K562 (cell line): ENCODE results near the gene DCUN1D1. TPM values are rescaled to one million over a fixed set of nuclear protein-coding genes. Genes with fewer than 3 reads are reported as not detected.

Experiments
- ATAC-seq: fragments of 200-7000 bp; cut with Tn5 transposase; 3 replicates; pipeline ENCODE4 v1.9.1; 2020; ENCODE audit warnings: moderate library complexity
- BruUV-seq: library from RNA; stranded (reverse); fragments of 400-500 nt; replicated peaks from 2 replicates; lab custom pipeline; 2021; lab: Mats Ljungman, UMichigan
- CTCF ChIA-PET: fragments of 300-600 bp; formaldehyde crosslinking; extraction: SDS; loops from one replicate; lab custom pipeline; 2021; ENCODE audit warnings: low intra/inter-chr PET ratio; lab: Yijun Ruan, JAX
- POLR2A ChIA-PET: fragments of 300-600, 350-650 bp; sonication (Branson Sonifier 250); formaldehyde crosslinking; extraction: SDS; loops from one replicate; lab custom pipeline; 2021; ENCODE audit warnings: antibody characterized with exemption, inconsistent platforms; lab: Yijun Ruan, JAX
- DNase-seq, 4 experiments: peaks; one replicate each; pipeline versions ENCODE4 v3.0.0 to v3.0.0-alpha.2; 2011 to 2018; ENCODE audit warnings: low spot score in 3 of 4, mixed read lengths in 3 of 4; ENCODE audit errors: extremely low read depth in 1 of 4
- FAIRE-seq: peaks from 2 replicates; lab custom pipeline; 2011; peaks lifted over from hg19 to GRCh38; lab: Jason Lieb, UNC
- H2AFZ ChIP-seq: 2 replicates; pipeline ENCODE4 v1.6.0; 2011; ENCODE audit warnings: low read depth, low read length, control low read depth, inconsistent platforms
- H3K27ac ChIP-seq: fragments of 200-600 bp; 3 replicates; pipeline ENCODE4 v1.8.0; 2011; ENCODE audit warnings: low read depth, mild to moderate bottlenecking, control low read depth, inconsistent platforms, low read length, moderate library complexity, mixed read lengths; ENCODE audit errors: extremely low read depth
- H3K27me3 ChIP-seq, 2 experiments: fragments of 300-600 bp in 1 of 2; 2 replicates in 1 of 2; 3 replicates in 1 of 2; pipeline versions ENCODE4 v1.6.0 to v1.8.0; 2011; ENCODE audit warnings: inconsistent platforms in 2 of 2, low read length in 2 of 2, mild to moderate bottlenecking in 1 of 2, mixed read lengths in 1 of 2, moderate library complexity in 1 of 2; ENCODE audit not compliant: control insufficient read depth in 2 of 2, insufficient read depth in 2 of 2
- H3K36me3 ChIP-seq: fragments of 300-600 bp; 3 replicates; pipeline ENCODE4 v1.8.0; 2011; ENCODE audit warnings: mild to moderate bottlenecking, low read length, inconsistent platforms; ENCODE audit not compliant: control insufficient read depth, insufficient read depth
- H3K4me1 ChIP-seq, 2 experiments: fragments of 200-600 bp in 1 of 2; replicated peaks in 1 of 2; 2 replicates in 1 of 2; 3 replicates in 1 of 2; pipeline versions ENCODE4 v1.5.1 to v1.8.0; 2011; ENCODE audit warnings: inconsistent platforms in 2 of 2, low read length in 2 of 2, mild to moderate bottlenecking in 1 of 2, mixed read lengths in 1 of 2, moderate library complexity in 1 of 2; ENCODE audit not compliant: control insufficient read depth in 2 of 2, insufficient read depth in 2 of 2
- H3K4me2 ChIP-seq: 2 replicates; pipeline ENCODE4 v1.6.1; 2011; ENCODE audit warnings: low read length, control low read depth, inconsistent platforms, mixed read lengths; ENCODE audit not compliant: insufficient read depth
- H3K4me3 ChIP-seq: fragments of 200-600 bp; sonication (generic), shearing (Covaris generic); 2 replicates; pipeline ENCODE4 v1.5.1; 2016; ENCODE audit warnings: control low read depth, inconsistent platforms
- H3K79me2 ChIP-seq: fragments of 200-600 bp; 3 replicates; pipeline ENCODE4 v1.8.0; 2011; ENCODE audit warnings: low read length, inconsistent platforms; ENCODE audit not compliant: control insufficient read depth, insufficient read depth
- H3K9ac ChIP-seq, 2 experiments: 2 replicates each; pipeline versions ENCODE4 v1.6.0 to v1.6.1; 2011; ENCODE audit warnings: low read depth in 2 of 2, low read length in 2 of 2, control low read depth in 1 of 2, inconsistent platforms in 1 of 2, mild to moderate bottlenecking in 1 of 2, mixed read lengths in 1 of 2; ENCODE audit not compliant: insufficient read depth in 1 of 2
- H3K9me1 ChIP-seq: one replicate; pipeline ENCODE4 v1.6.0; 2011; ENCODE audit warnings: inconsistent platforms, mild to moderate bottlenecking, low read length, moderate library complexity; ENCODE audit not compliant: control insufficient read depth, insufficient read depth
- H3K9me3 ChIP-seq: replicated peaks from 2 replicates; pipeline ENCODE4 v1.5.1; 2011; ENCODE audit warnings: low read depth, low read length, inconsistent platforms; ENCODE audit not compliant: control insufficient read depth, insufficient read depth
- H4K20me1 ChIP-seq: replicated peaks from 2 replicates; pipeline ENCODE4 v1.6.1; 2011; ENCODE audit warnings: low read length, inconsistent platforms, mixed read lengths; ENCODE audit not compliant: control insufficient read depth, insufficient read depth
- CC2D1A ChIP-seq: fragments of 450-650 bp; IDR thresholded peaks from 2 replicates; pipeline ENCODE4 v1.6.1; 2017; ENCODE audit warnings: mild to moderate bottlenecking
- CHD4 ChIP-seq: fragments of 200-600 bp; sonication (generic); IDR thresholded peaks from 3 replicates; pipeline ENCODE4 v1.6.1; 2012; ENCODE audit warnings: low read depth, mild to moderate bottlenecking, mixed read lengths, low read length, inconsistent platforms; ENCODE audit not compliant: insufficient read depth, insufficient replicate concordance, poor library complexity, severe bottlenecking
- DPF2 ChIP-seq: fragments of 450-650 bp; IDR thresholded peaks from 2 replicates; pipeline ENCODE4 v1.6.1; 2016
- FOXP4 ChIP-seq: sonication (generic); formaldehyde crosslinking; IDR thresholded peaks from 2 replicates; pipeline ENCODE4 v1.8.0; 2022; ENCODE audit warnings: mild to moderate bottlenecking, missing genetic modification reagents, borderline replicate concordance
- RBM34 ChIP-seq: fragments of 200-400 bp; formaldehyde crosslinking; IDR thresholded peaks from 2 replicates; pipeline ENCODE4 v1.6.1; 2018; ENCODE audit warnings: low read length, borderline replicate concordance; ENCODE audit not compliant: insufficient read depth
- RBM39 ChIP-seq: fragments of 200-400 bp; formaldehyde crosslinking; optimal IDR thresholded peaks from 2 replicates; pipeline ENCODE3; 2018; ENCODE audit warnings: low read depth, low read length
- SMARCE1 ChIP-seq: fragments of 450-650 bp; IDR thresholded peaks from 2 replicates; pipeline ENCODE4 v1.7.1; 2016; ENCODE audit warnings: mild to moderate bottlenecking
- THAP7 ChIP-seq: fragments of 250-450 bp; sonication (Bioruptor Pico); IDR thresholded peaks from 2 replicates; pipeline ENCODE4 v1.5.0; 2021
- USF1 ChIP-seq: sonication (generic); formaldehyde crosslinking; IDR thresholded peaks from 2 replicates; pipeline ENCODE4 v1.9.0; 2022; ENCODE audit warnings: mild to moderate bottlenecking, missing genetic modification reagents
- ZNF184 ChIP-seq: sonication (generic); formaldehyde crosslinking; IDR thresholded peaks from 2 replicates; pipeline ENCODE4 v1.5.0; 2020; ENCODE audit warnings: missing genetic modification reagents
- WGBS: fragments of 100-300 bp; shearing (Covaris generic); methylation state at CpG from one replicate; pipeline ENCODE4 v1.1.6; 2016; ENCODE audit warnings: low coverage, mixed read lengths; ENCODE audit not compliant: insufficient coverage; ENCODE audit errors: missing lambda C conversion rate; 5-methylcytosine and 5-hydroxymethylcytosine counted together
- in situ Hi-C: fragments of 300-500 bp; cut with MboI; formaldehyde crosslinking; loops from 4 replicates; pipeline ENCODE4 v1.15.0; 2018; ENCODE audit warnings: inconsistent platforms, mixed read lengths
- intact Hi-C: fragments of 100-400 bp; cut with micrococcal nuclease; formaldehyde crosslinking; loops from 2 replicates; pipeline ENCODE4 v1.14.2; 2022
- polyA plus RNA-seq, 8 experiments: library from polyadenylated mRNA; depleted of rRNA in 4 of 8; stranded (reverse) in 5 of 8; unstranded in 3 of 8; fragments of >200 nt; fragmentation: Nextera tagmentation in 2 of 8; fragmentation: Illumina TruSeq in 1 of 8; extraction: Ambion mirVana in 2 of 8; extraction: Trizol in 1 of 8; gene quantifications; 2 replicates each; pipeline versions ENCODE4 v1.2.1 to v1.2.3, GENCODE V29; 2011 to 2014; ENCODE audit warnings: inconsistent platforms in 1 of 8, missing spikeins in 1 of 8
- total RNA-seq, 7 experiments: library from RNA; depleted of rRNA in 6 of 7; stranded (reverse); fragments of >200 nt in 6 of 7; fragmentation: Illumina TruSeq in 2 of 7; extraction: Trizol in 2 of 7; gene quantifications; 2 replicates each; pipeline versions ENCODE4 v1.2.1 to v1.2.3, GENCODE V29; 2011 to 2021; ENCODE audit warnings: low replicate concordance in 1 of 7
- TF ChIP-seq, protein P1 (sequence below): fragments of 450-650 bp; IDR thresholded peaks from 2 replicates; pipeline ENCODE4 v1.6.1; 2017; ENCODE audit warnings: antibody characterized with exemption, mild to moderate bottlenecking

The DCUN1D1 gene
- total and polyA plus RNA-seq, 9 of the 15 experiments (the other 6 are each of a cell fraction or from before 2014, with no cell fraction given): 11.4 to 46.8 (median 28.2) TPM

DNA sequence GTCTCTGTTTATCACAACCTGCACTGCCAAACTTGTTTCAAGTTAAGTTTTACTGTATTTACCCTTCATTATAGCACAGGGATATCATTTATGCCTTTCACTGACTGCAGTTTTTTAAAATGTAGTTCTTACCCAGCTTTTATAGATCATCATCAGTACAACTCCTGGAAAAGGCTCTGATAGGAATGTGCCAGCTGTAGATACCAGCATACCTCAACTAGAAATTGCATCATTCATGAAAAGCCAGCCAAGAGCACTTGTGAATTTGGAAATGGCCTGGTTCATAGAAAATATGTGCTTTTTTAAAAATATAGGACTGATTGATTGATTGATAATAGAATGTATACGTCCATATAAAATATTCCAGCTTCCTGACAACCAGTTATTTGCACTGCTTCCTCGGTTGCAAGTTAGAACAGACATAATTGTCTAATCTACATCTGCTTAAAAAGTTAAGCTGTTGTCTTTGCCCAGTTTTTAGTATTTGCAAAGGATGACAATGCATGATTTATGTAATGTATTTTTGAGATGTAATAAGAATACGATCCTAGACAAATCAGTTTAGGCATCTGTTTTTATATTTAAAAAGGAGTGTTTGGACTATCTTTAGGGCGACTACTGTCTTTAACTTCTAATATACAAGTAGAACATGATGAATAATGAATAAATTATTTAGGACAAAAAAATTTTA is 58.5 kb downstream of the DCUN1D1 start (continued):
- TF ChIP-seq THAP7 (CRISPR knock-in tag) (no peak), CHD4 (no peak), SMARCE1 (no peak)
- TF ChIP-seq, all 486 proteins: peak for 45

DNA sequence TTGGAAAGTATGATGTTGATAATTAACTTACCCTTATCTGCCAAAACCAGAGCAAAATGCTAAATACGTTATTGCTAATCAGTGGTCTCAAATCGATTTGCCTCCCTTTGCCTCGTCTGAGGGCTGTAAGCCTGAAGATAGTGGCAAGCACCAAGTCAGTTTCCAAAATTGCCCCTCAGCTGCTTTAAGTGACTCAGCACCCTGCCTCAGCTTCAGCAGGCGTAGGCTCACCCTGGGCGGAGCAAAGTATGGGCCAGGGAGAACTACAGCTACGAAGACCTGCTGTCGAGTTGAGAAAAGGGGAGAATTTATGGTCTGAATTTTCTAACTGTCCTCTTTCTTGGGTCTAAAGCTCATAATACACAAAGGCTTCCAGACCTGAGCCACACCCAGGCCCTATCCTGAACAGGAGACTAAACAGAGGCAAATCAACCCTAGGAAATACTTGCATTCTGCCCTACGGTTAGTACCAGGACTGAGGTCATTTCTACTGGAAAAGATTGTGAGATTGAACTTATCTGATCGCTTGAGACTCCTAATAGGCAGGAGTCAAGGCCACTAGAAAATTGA is 59.7 kb downstream of the DCUN1D1 start:
- DNase-seq: peak; percentile 70 to 96 (median 78)
- Histone ChIP-seq H3K27ac (peak overlapping the region; percentile 97), H3K4me2 (peak overlapping the region; percentile 74), H3K9ac (peak overlapping the region; percentile 69 to 74; a peak in 3 of 4 replicates), H3K4me1 (peaks cover 0 to 46% of the 10 kb centered on the region in 2 experiments; a peak in 4 of 5 replicates), H3K4me3 (peak overlapping the region; percentile 11; the same call in 1 of the 2 replicates), H4K20me1 (no peaks in the 10 kb centered on the region), H3K9me3 (no peaks in the 10 kb centered on the region), H3K79me2 (peaks cover 8% of the 10 kb centered on the region; the same call in 1 of the 3 replicates), H3K36me3 (peaks cover 24% of the 10 kb centered on the region), H3K9me1 (no peaks in the 10 kb centered on the region), H2AFZ (peak overlapping the region; percentile 63), H3K27me3 (no peaks in the 10 kb centered on the region)
- 2% methylated on average over 9 of the region's 9 CpGs for WGBS
- ChIA-PET CTCF (no interaction called here), POLR2A (interaction anchor here (0.6 to 2.4 kb wide), 12 partner anchors 10 to 1239 kb away, joined by 3 to 14 read pairs (median 3); no protein-coding TSS in a partner anchor)
- intact Hi-C loops: loop anchor here (2.0 to 5.0 kb wide), 2 partner anchors 58 to 177 kb away; partner anchors contain the start of gene MCCC1
- in situ Hi-C loops: no loop called here
- ATAC-seq: peak; percentile 97
- peak; percentile 99 for FAIRE-seq
- no TSS peak for BruUV-seq
- TF ChIP-seq USF1 (CRISPR knock-in tag) (no peak), ZNF184 (no peak), RBM39 (no peak), CC2D1A (peak; percentile 85), RBM34 (no peak), DPF2 (peak; percentile 97), FOXP4 (CRISPR knock-in tag) (no peak)
- TF ChIP-seq, protein P1, sequence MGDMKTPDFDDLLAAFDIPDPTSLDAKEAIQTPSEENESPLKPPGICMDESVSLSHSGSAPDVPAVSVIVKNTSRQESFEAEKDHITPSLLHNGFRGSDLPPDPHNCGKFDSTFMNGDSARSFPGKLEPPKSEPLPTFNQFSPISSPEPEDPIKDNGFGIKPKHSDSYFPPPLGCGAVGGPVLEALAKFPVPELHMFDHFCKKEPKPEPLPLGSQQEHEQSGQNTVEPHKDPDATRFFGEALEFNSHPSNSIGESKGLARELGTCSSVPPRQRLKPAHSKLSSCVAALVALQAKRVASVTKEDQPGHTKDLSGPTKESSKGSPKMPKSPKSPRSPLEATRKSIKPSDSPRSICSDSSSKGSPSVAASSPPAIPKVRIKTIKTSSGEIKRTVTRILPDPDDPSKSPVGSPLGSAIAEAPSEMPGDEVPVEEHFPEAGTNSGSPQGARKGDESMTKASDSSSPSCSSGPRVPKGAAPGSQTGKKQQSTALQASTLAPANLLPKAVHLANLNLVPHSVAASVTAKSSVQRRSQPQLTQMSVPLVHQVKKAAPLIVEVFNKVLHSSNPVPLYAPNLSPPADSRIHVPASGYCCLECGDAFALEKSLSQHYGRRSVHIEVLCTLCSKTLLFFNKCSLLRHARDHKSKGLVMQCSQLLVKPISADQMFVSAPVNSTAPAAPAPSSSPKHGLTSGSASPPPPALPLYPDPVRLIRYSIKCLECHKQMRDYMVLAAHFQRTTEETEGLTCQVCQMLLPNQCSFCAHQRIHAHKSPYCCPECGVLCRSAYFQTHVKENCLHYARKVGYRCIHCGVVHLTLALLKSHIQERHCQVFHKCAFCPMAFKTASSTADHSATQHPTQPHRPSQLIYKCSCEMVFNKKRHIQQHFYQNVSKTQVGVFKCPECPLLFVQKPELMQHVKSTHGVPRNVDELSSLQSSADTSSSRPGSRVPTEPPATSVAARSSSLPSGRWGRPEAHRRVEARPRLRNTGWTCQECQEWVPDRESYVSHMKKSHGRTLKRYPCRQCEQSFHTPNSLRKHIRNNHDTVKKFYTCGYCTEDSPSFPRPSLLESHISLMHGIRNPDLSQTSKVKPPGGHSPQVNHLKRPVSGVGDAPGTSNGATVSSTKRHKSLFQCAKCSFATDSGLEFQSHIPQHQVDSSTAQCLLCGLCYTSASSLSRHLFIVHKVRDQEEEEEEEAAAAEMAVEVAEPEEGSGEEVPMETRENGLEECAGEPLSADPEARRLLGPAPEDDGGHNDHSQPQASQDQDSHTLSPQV: peak; percentile 79
